KMS-11 (cell line): ENCODE results near the gene KCTD15.

Experiments used
- H2AFZ ChIP-seq: fragments of 200-600 bp; sonication (generic); 2 replicates; pipeline ENCODE4 v1.6.1; 2016; ENCODE audit warnings: antibody characterized with exemption, mixed run types, low read depth
- H3K27ac ChIP-seq: fragments of 200-600 bp; sonication (generic); 2 replicates; pipeline ENCODE4 v1.6.1; 2016; ENCODE audit warnings: mild to moderate bottlenecking, mixed run types
- H3K27me3 ChIP-seq: fragments of 200-600 bp; sonication (generic); 2 replicates; pipeline ENCODE4 v1.6.1; 2017; ENCODE audit warnings: mild to moderate bottlenecking, low read depth, mixed run types, moderate library complexity; ENCODE audit not compliant: insufficient read depth
- H3K36me3 ChIP-seq: fragments of 200-600 bp; sonication (generic); 2 replicates; pipeline ENCODE4 v1.6.1; 2017; ENCODE audit warnings: mild to moderate bottlenecking, mixed run types; ENCODE audit not compliant: insufficient read depth
- H3K4me1 ChIP-seq: fragments of 200-600 bp; sonication (generic); 2 replicates; pipeline ENCODE4 v1.6.1; 2016; ENCODE audit warnings: mild to moderate bottlenecking, low read depth, mixed run types; ENCODE audit not compliant: poor library complexity, severe bottlenecking
- H3K4me2 ChIP-seq: fragments of 200-600 bp; sonication (generic); 2 replicates; pipeline ENCODE4 v1.7.0; 2016; ENCODE audit warnings: mild to moderate bottlenecking, mixed run types
- H3K4me3 ChIP-seq: fragments of 200-600 bp; sonication (generic); IDR thresholded peaks from 2 replicates; pipeline ENCODE4 v1.6.1; 2017; ENCODE audit warnings: low read depth, low read length, mixed read lengths; ENCODE audit not compliant: insufficient read depth
- H3K79me2 ChIP-seq: fragments of 200-600 bp; sonication (generic); 2 replicates; pipeline ENCODE4 v1.6.1; 2016; ENCODE audit warnings: low read depth, mixed run types; ENCODE audit not compliant: insufficient read depth
- H3K9ac ChIP-seq: fragments of 200-600 bp; sonication (generic); 2 replicates; pipeline ENCODE4 v1.6.1; 2016; ENCODE audit warnings: mild to moderate bottlenecking, mixed run types
- H4K20me1 ChIP-seq: fragments of 200-600 bp; sonication (generic); 2 replicates; pipeline ENCODE4 v1.6.1; 2016; ENCODE audit warnings: mild to moderate bottlenecking, mixed run types; ENCODE audit not compliant: insufficient read depth
- CTCF ChIP-seq: fragments of 200-600 bp; sonication (generic); conservative IDR thresholded peaks from 2 replicates; pipeline ENCODE4 v1.6.1; 2017; ENCODE audit warnings: low read depth, mild to moderate bottlenecking, antibody characterized with exemption, low read length, moderate library complexity, mixed read lengths

Gene KCTD15

DNA sequence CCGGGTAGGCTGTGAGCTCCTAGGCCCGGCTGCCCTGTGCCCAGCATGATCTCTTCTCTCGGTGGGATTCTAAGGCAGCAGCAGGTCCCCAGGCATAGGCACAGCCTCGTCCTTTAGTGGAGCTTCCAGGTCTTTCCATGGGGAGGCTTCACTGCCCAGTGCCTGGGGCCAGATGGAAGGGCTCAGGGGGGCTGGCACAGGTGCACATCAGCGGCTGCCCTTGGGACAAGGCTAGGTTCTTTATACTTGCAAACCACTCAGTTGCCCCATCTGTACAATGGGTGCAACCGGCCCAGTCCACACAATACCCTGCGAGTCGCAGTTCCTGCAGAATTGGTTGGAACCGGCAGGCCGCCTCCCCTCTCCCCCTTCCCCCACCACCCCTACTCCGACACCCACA is 14.2 kb downstream of the KCTD15 start:
- no peak overlapping the region for H2AFZ ChIP-seq
- no peaks in the 10 kb centered on the region for H3K27me3 ChIP-seq
- no peak overlapping the region for H3K9ac ChIP-seq
- no peak overlapping the region for H3K27ac ChIP-seq
- H3K79me2 ChIP-seq: no peaks in the 10 kb centered on the region
- H3K4me3 ChIP-seq: no peak overlapping the region
- no peak for TF ChIP-seq CTCF
- no peaks in the 10 kb centered on the region for H3K36me3 ChIP-seq
- H3K4me1 ChIP-seq: no peaks in the 10 kb centered on the region
- no peaks in the 10 kb centered on the region for H4K20me1 ChIP-seq
- no peak overlapping the region for H3K4me2 ChIP-seq

DNA sequence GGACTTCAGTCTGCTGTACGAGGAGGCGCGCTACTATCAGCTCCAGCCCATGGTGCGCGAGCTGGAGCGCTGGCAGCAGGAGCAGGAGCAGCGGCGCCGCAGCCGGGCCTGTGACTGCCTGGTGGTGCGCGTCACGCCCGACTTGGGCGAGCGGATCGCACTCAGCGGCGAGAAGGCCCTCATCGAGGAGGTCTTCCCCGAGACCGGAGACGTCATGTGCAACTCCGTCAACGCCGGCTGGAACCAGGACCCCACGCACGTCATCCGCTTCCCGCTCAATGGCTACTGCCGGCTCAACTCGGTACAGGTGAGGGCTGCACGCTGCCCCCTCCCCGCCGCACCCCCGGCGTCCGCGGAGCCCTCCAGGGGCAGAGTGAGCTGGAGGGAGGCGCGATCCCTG is 14.6 kb downstream of the KCTD15 start:
- H2AFZ ChIP-seq: no peak overlapping the region
- no peak for TF ChIP-seq CTCF
- no peaks in the 10 kb centered on the region for H3K27me3 ChIP-seq
- no peak overlapping the region for H3K9ac ChIP-seq
- H3K4me2 ChIP-seq: no peak overlapping the region
- H3K27ac ChIP-seq: no peak overlapping the region
- H3K36me3 ChIP-seq: no peaks in the 10 kb centered on the region
- H3K79me2 ChIP-seq: no peaks in the 10 kb centered on the region
- no peaks in the 10 kb centered on the region for H4K20me1 ChIP-seq
- no peaks in the 10 kb centered on the region for H3K4me1 ChIP-seq
- no peak overlapping the region for H3K4me3 ChIP-seq

DNA sequence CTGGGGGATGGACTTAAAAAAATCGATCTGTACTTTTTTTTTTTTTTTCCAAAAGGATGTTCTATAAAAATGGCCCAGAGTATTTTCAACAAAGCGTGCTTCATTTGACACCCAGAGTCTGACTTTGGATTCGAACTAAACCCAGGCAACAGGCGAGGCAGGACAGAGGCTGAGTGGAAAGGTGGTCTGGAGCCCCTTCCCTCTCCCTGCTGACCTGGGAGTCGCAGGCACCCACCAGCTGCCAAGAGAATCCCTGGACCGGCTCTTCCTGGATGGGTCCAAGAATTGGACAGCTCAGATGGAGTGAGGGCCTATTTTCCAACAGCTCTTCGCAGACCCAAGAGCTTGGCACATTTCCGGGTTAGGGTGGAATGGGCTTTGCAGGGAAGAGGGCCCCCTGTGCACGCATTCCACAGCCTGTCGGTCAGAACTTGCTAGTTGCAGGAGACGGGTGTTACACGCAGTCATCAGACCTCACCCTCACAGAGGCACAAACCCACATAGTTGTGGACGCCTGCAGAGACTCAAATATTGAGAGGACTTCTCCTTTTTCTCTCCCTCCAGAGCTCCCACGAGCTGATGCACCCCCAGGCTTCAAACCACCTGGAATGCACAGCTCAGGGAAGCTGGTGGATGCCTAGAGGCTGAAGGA is 15.2 kb downstream of the KCTD15 start:
- Histone ChIP-seq H3K4me1 (no peaks in the 10 kb centered on the region), H3K4me2 (no peak overlapping the region), H3K79me2 (no peaks in the 10 kb centered on the region), H2AFZ (no peak overlapping the region), H3K27ac (no peak overlapping the region), H3K4me3 (no peak overlapping the region), H4K20me1 (no peaks in the 10 kb centered on the region), H3K36me3 (no peaks in the 10 kb centered on the region), H3K27me3 (no peaks in the 10 kb centered on the region), H3K9ac (no peak overlapping the region)
- TF ChIP-seq CTCF: no peak

GRCh38 chr19:33812388-33813330 is 16.0 kb downstream of the KCTD15 start:
- H3K27ac ChIP-seq: no peak overlapping the region
- H3K36me3 ChIP-seq: no peaks in the 10 kb centered on the region
- H3K4me3 ChIP-seq: no peak overlapping the region
- H3K79me2 ChIP-seq: no peaks in the 10 kb centered on the region
- TF ChIP-seq CTCF: no peak
- no peaks in the 10 kb centered on the region for H4K20me1 ChIP-seq
- H3K4me1 ChIP-seq: no peaks in the 10 kb centered on the region
- no peaks in the 10 kb centered on the region for H3K27me3 ChIP-seq
- H3K9ac ChIP-seq: no peak overlapping the region
- H3K4me2 ChIP-seq: no peak overlapping the region
- no peak overlapping the region for H2AFZ ChIP-seq
